ENCODE results near the gene ESYT3.

DNA sequence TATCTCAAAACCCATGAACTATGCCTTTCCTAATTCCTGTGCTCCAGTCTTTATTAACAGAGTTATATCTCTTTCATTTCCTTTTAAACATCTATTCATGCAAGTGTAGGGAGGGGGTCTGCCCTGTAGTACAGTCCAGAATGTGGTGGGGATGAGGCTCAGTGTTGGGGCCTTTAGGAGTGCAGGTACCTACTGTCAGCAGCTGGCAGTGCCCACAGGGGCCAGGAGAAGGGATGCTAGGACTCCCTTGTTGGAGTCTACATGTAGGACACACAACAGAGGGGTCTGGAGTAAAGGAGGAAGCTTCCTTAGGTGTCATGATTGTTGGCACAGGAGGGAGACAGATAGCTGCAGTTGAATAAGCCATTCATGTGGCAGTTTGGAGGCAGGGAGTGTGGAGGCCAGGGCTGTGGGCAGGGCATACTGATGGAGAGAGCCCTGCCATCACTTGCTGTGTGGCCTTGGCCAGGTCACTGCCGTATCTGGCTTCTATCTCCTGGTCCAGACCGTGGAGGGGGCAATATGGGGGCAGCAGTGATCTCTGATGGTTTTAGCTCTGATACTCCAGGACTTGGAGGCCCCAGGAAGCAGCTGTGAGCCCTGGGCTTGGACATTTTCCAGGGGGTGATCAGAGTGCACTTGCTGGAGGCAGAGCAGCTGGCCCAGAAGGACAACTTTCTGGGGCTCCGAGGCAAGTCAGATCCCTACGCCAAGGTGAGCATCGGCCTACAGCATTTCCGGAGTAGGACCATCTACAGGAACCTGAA is 29.5 kb downstream of the ESYT3 start:
- no peak for TF ChIP-seq CTCF (IDR thresholded peaks at IDR 0.05)
- no peak for TF ChIP-seq EP300 (IDR thresholded peaks at IDR 0.05)
